K562 (cell line): ENCODE results near the gene PLEK2. TPM values are rescaled to one million over a fixed set of nuclear protein-coding genes. Genes with fewer than 3 reads are reported as not detected.
A peak's percentile ranks its signal among the peaks of the same experiment; 100 is the strongest.

Source experiments
- BHLHE40 ChIP-seq: IDR thresholded peaks from 2 replicates; pipeline ENCODE4 v1.6.1; 2011; ENCODE audit warnings: low read length, improper control_type of control experiment
- CEBPB ChIP-seq: fragments of 450-650 bp; IDR thresholded peaks from 2 replicates; pipeline ENCODE4 v1.6.1; 2016; ENCODE audit warnings: missing genetic modification characterization, missing compliant biosample characterization
- CTCF ChIP-seq, 3 experiments: IDR thresholded peaks in 2 of 3; conservative IDR thresholded peaks in 1 of 3; 2 replicates each; pipeline ENCODE4 v1.5.1; 2011 to 2012; ENCODE audit warnings: low read length in 3 of 3, mild to moderate bottlenecking in 3 of 3, control low read depth in 2 of 3, improper control_type of control experiment in 1 of 3, inconsistent platforms in 1 of 3, low read depth in 1 of 3, mixed read lengths in 1 of 3, moderate library complexity in 1 of 3; ENCODE audit not compliant: insufficient read depth in 2 of 3
- E2F3 ChIP-seq: fragments of 250-450 bp; sonication (Bioruptor Pico); IDR thresholded peaks from 2 replicates; pipeline ENCODE4 v1.4.0; 2020; ENCODE audit warnings: mild to moderate bottlenecking
- GTF2A2 ChIP-seq: IDR thresholded peaks from 2 replicates; pipeline ENCODE4 v1.6.1; 2016; ENCODE audit warnings: mild to moderate bottlenecking, missing genetic modification characterization, missing compliant biosample characterization
- LCOR ChIP-seq: sonication (generic); formaldehyde crosslinking; IDR thresholded peaks from 2 replicates; pipeline ENCODE4 v1.8.0; 2022; ENCODE audit warnings: mild to moderate bottlenecking, missing genetic modification reagents
- RFX1 ChIP-seq: fragments of 450-650 bp; IDR thresholded peaks from 2 replicates; pipeline ENCODE4 v1.6.1; 2016; ENCODE audit warnings: mild to moderate bottlenecking, moderate library complexity
- SPI1 ChIP-seq: IDR thresholded peaks from 2 replicates; pipeline ENCODE4 v1.6.1; 2011; ENCODE audit warnings: low read depth, low read length, control low read depth, borderline replicate concordance
- TBP ChIP-seq: optimal IDR thresholded peaks from 2 replicates; pipeline ENCODE3; 2011; ENCODE audit warnings: low read depth, low read length, improper control_type of control experiment
- USF1 ChIP-seq: sonication (generic); formaldehyde crosslinking; IDR thresholded peaks from 2 replicates; pipeline ENCODE4 v1.9.0; 2022; ENCODE audit warnings: mild to moderate bottlenecking, missing genetic modification reagents
- ZBTB2 ChIP-seq: fragments of 450-650 bp; IDR thresholded peaks from 2 replicates; pipeline ENCODE4 v1.6.1; 2016; ENCODE audit warnings: antibody characterized with exemption
- ZKSCAN1 ChIP-seq: fragments of 150-350 bp; IDR thresholded peaks from 2 replicates; pipeline ENCODE4 v1.6.1; 2016; ENCODE audit warnings: low read depth, low read length
- ZZZ3 ChIP-seq: fragments of 450-650 bp; IDR thresholded peaks from 2 replicates; pipeline ENCODE4 v1.6.1; 2016; ENCODE audit warnings: antibody characterized with exemption, mild to moderate bottlenecking, moderate library complexity
- polyA plus RNA-seq, 8 experiments: library from polyadenylated mRNA; depleted of rRNA in 4 of 8; stranded (reverse) in 5 of 8; unstranded in 3 of 8; fragments of >200 nt; fragmentation: Nextera tagmentation in 2 of 8; fragmentation: Illumina TruSeq in 1 of 8; extraction: Ambion mirVana in 2 of 8; extraction: Trizol in 1 of 8; gene quantifications; 2 replicates each; pipeline versions ENCODE4 v1.2.1 to v1.2.3, GENCODE V29; 2011 to 2014; ENCODE audit warnings: inconsistent platforms in 1 of 8, missing spikeins in 1 of 8
- total RNA-seq, 7 experiments: library from RNA; depleted of rRNA in 6 of 7; stranded (reverse); fragments of >200 nt in 6 of 7; fragmentation: Illumina TruSeq in 2 of 7; extraction: Trizol in 2 of 7; gene quantifications; 2 replicates each; pipeline versions ENCODE4 v1.2.1 to v1.2.3, GENCODE V29; 2011 to 2021; ENCODE audit warnings: low replicate concordance in 1 of 7
- TF ChIP-seq, protein P1 (sequence below): conservative IDR thresholded peaks from 2 replicates; pipeline ENCODE4 v1.6.1; 2011; ENCODE audit warnings: low read depth, mild to moderate bottlenecking, low read length; ENCODE audit not compliant: control insufficient read depth
- TF ChIP-seq, protein P2 (sequence below): fragments of 250-450 bp; sonication (Bioruptor Pico); IDR thresholded peaks from 2 replicates; pipeline ENCODE4 v1.4.0; 2020

The PLEK2 gene
- total and polyA plus RNA-seq, 9 of the 15 experiments (the other 6 are each of a cell fraction or from before 2014, with no cell fraction given) = not detected

GRCh38 chr14:67359775-67360469 is 52.0 kb downstream of the PLEK2 start, which contains the start of the genes ATP6V1D and EIF2S1 (continued):
- TF ChIP-seq E2F3 (CRISPR knock-in tag) (no peak), RFX1 (peak; percentile 94), CTCF (IDR thresholded peaks at IDR 0.05 in 2 of 3, conservative IDR thresholded peaks at IDR 0.05 in 1 of 3; ENCODE audit: insufficient read depth in 2 of 3, low read depth in 1 of 3, low read length in 3 of 3) (peak; percentile 49 to 99 (median 88)), SPI1 (peak; percentile 84), TBP (peak; percentile 69), GTF2A2 (tag) (no peak), BHLHE40 (peak; percentile 97), ZZZ3 (peak; percentile 67), CEBPB (peak; percentile 60), ZBTB2 (peak; percentile 90), ZKSCAN1 (peak; percentile 7; the same call in 1 of the 2 replicates), USF1 (CRISPR knock-in tag) (peak; percentile 78), LCOR (CRISPR knock-in tag) (peak; percentile 79)
- TF ChIP-seq, protein P1, sequence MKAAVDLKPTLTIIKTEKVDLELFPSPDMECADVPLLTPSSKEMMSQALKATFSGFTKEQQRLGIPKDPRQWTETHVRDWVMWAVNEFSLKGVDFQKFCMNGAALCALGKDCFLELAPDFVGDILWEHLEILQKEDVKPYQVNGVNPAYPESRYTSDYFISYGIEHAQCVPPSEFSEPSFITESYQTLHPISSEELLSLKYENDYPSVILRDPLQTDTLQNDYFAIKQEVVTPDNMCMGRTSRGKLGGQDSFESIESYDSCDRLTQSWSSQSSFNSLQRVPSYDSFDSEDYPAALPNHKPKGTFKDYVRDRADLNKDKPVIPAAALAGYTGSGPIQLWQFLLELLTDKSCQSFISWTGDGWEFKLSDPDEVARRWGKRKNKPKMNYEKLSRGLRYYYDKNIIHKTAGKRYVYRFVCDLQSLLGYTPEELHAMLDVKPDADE = 0 out of 2 replicates have a peak, but pooled peaks have one; percentile 23
- TF ChIP-seq, protein P2, sequence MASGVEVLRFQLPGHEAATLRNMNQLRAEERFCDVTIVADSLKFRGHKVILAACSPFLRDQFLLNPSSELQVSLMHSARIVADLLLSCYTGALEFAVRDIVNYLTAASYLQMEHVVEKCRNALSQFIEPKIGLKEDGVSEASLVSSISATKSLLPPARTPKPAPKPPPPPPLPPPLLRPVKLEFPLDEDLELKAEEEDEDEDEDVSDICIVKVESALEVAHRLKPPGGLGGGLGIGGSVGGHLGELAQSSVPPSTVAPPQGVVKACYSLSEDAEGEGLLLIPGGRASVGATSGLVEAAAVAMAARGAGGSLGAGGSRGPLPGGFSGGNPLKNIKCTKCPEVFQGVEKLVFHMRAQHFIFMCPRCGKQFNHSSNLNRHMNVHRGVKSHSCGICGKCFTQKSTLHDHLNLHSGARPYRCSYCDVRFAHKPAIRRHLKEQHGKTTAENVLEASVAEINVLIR (CRISPR knock-in tag) = 0 out of 2 replicates have a peak, but pooled peaks have one; percentile 10
